Spleen (tissue), 7 donors: ENCODE measurements around the gene GRIK4.

Experiments used
- POLR2A ChIP-seq, 3 donors: fragments of 450-650 bp; IDR thresholded peaks; one replicate each; pipeline ENCODE4 v1.5.1; 2017; ENCODE audit warnings: antibody characterized with exemption in 3 of 3, mild to moderate bottlenecking in 1 of 3
- POLR2AphosphoS5 ChIP-seq, 3 donors: sonication (generic); formaldehyde crosslinking; IDR thresholded peaks; one replicate each; pipeline ENCODE4 v1.5.1; 2017; ENCODE audit warnings: antibody characterized with exemption in 3 of 3
- TF ChIP-seq, protein P1 (sequence below), 11 experiments: fragments of 200-600 bp in 7 of 11; fragments of 450-650 bp in 4 of 11; sonication (generic) in 4 of 11; IDR thresholded peaks in 8 of 11; conservative IDR thresholded peaks in 3 of 11; 1 replicate in 7 of 11; 2 replicates in 4 of 11; pipeline versions ENCODE4 v1.4.0 to v1.8.0; 2016 to 2021; ENCODE audit warnings: antibody characterized with exemption in 11 of 11, inconsistent platforms in 4 of 11, mild to moderate bottlenecking in 1 of 11
- donor health status: DM: no; HTN: no; CAD: no; lungs with moderate emphysema.
- donor health status: DM: no; HTN: no; CAD: no.
- donor health status: DM: no; HTN: no; CAD: no.

DNA sequence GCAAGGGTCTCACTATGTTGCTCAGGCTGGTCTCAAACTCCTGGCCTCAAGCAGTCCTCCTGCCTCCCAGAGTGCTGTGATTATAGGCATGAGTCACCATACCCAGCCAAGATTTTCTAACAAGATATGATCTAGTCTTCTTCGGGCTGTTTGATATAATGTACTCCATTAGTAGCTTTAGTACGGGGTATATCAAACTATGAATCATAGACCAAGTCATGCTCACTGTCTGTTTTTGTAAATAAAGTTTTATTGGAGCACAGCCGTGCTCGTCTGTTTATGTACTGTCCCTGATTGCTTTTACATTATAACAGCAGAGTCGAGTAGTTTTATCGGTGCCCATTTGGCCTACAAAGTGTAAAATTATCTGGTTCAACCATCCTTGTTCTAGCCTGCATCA, 43.9 kb upstream of the GRIK4 start:
- TF ChIP-seq POLR2A (IDR thresholded peaks at IDR 0.05) = no peak
- TF ChIP-seq, protein P1, sequence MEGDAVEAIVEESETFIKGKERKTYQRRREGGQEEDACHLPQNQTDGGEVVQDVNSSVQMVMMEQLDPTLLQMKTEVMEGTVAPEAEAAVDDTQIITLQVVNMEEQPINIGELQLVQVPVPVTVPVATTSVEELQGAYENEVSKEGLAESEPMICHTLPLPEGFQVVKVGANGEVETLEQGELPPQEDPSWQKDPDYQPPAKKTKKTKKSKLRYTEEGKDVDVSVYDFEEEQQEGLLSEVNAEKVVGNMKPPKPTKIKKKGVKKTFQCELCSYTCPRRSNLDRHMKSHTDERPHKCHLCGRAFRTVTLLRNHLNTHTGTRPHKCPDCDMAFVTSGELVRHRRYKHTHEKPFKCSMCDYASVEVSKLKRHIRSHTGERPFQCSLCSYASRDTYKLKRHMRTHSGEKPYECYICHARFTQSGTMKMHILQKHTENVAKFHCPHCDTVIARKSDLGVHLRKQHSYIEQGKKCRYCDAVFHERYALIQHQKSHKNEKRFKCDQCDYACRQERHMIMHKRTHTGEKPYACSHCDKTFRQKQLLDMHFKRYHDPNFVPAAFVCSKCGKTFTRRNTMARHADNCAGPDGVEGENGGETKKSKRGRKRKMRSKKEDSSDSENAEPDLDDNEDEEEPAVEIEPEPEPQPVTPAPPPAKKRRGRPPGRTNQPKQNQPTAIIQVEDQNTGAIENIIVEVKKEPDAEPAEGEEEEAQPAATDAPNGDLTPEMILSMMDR (IDR thresholded peaks at IDR 0.05 in 8 of 11, conservative IDR thresholded peaks at IDR 0.05 in 3 of 11) = no peak
- no peak for TF ChIP-seq POLR2AphosphoS5 (IDR thresholded peaks at IDR 0.05)
